ENCODE data around the gene TLR3. TPM values are rescaled to one million over a fixed set of nuclear protein-coding genes. Genes with fewer than 3 reads are reported as not detected.
A peak's percentile ranks its signal among the peaks of the same experiment; 100 is the strongest.
"Not testable (repeated sequence)": the region's sequence is repeated elsewhere in the genome, so short reads cannot be mapped to it uniquely, and the experiment has no call there.

TLR3 gene
- total RNA-seq, 6 experiments from 2014 or later: 0.20 to 0.90 (median 0.45) TPM

- no peaks in the 10 kb centered on the region for H3K4me1 Mint-ChIP-seq (ENCODE audit: low read depth)
- no peak overlapping the region; the same call in 1 of the 2 replicates for H3K4me3 Mint-ChIP-seq
- peaks cover 12% of the 10 kb centered on the region for H3K9me3 Mint-ChIP-seq
- peaks cover 33% of the 10 kb centered on the region for H3K27me3 Mint-ChIP-seq (ENCODE audit: insufficient read depth)
- DNase-seq: no peak
- H3K36me3 Mint-ChIP-seq (ENCODE audit: low read depth): peaks cover 7% of the 10 kb centered on the region
- H3K27ac Mint-ChIP-seq: no peak overlapping the region
- no peak for TF ChIP-seq CTCF (IDR thresholded peaks at IDR 0.05)
Observed at GRCh38 chr4:186030399-186030775, 38.6 kb upstream of the TLR3 start.

GRCh38 chr4:186030795-186031194 is 38.2 kb upstream of the TLR3 start:
- no peak for TF ChIP-seq CTCF (IDR thresholded peaks at IDR 0.05)
- Mint-ChIP-seq H3K4me3 (no peak overlapping the region), H3K36me3 (ENCODE audit: low read depth) (peaks cover 7% of the 10 kb centered on the region), H3K4me1 (ENCODE audit: low read depth) (no peaks in the 10 kb centered on the region), H3K27ac (no peak overlapping the region), H3K27me3 (ENCODE audit: insufficient read depth) (peaks cover 33% of the 10 kb centered on the region), H3K9me3 (peaks cover 12% of the 10 kb centered on the region)
- DNase-seq: no peak

GRCh38 chr4:186032259-186032658 is 36.7 kb upstream of the TLR3 start:
- H3K27ac Mint-ChIP-seq: no peak overlapping the region
- H3K4me3 Mint-ChIP-seq: no peak overlapping the region
- no peaks in the 10 kb centered on the region for H3K4me1 Mint-ChIP-seq (ENCODE audit: low read depth)
- peaks cover 36% of the 10 kb centered on the region for H3K27me3 Mint-ChIP-seq (ENCODE audit: insufficient read depth)
- TF ChIP-seq CTCF (IDR thresholded peaks at IDR 0.05): peak; percentile 51
- DNase-seq: no peak
- peaks cover 12% of the 10 kb centered on the region for H3K9me3 Mint-ChIP-seq
- H3K36me3 Mint-ChIP-seq (ENCODE audit: low read depth): peaks cover 7% of the 10 kb centered on the region

GRCh38 chr4:186033027-186033426 is 35.9 kb upstream of the TLR3 start:
- no peak overlapping the region for H3K4me3 Mint-ChIP-seq
- peaks cover 35% of the 10 kb centered on the region for H3K27me3 Mint-ChIP-seq (ENCODE audit: insufficient read depth)
- H3K36me3 Mint-ChIP-seq (ENCODE audit: low read depth): peaks cover 7% of the 10 kb centered on the region
- DNase-seq: no peak
- H3K4me1 Mint-ChIP-seq (ENCODE audit: low read depth): no peaks in the 10 kb centered on the region
- H3K27ac Mint-ChIP-seq: no peak overlapping the region
- peaks cover 12% of the 10 kb centered on the region for H3K9me3 Mint-ChIP-seq
- no peak for TF ChIP-seq CTCF (IDR thresholded peaks at IDR 0.05)

- H3K4me3 Mint-ChIP-seq; H3K36me3 Mint-ChIP-seq (ENCODE audit: low read depth); H3K27ac Mint-ChIP-seq; H3K4me1 Mint-ChIP-seq (ENCODE audit: low read depth); DNase-seq: not testable (repeated sequence)
- Mint-ChIP-seq H3K9me3 (peaks cover 12% of the 10 kb centered on the region), H3K27me3 (ENCODE audit: insufficient read depth) (peaks cover 33% of the 10 kb centered on the region)
Observed at GRCh38 chr4:186034613-186035012, 34.3 kb upstream of the TLR3 start.

- H3K36me3 Mint-ChIP-seq (ENCODE audit: low read depth): peaks cover 7% of the 10 kb centered on the region
Observed at GRCh38 chr4:186036976-186037581, 31.9 kb upstream of the TLR3 start.

More at GRCh38 chr4:186036976-186037581, 31.9 kb upstream of the TLR3 start:
- TF ChIP-seq CTCF (IDR thresholded peaks at IDR 0.05): no peak
- Mint-ChIP-seq H3K27ac (no peak overlapping the region), H3K27me3 (ENCODE audit: insufficient read depth) (peaks cover 14% of the 10 kb centered on the region), H3K9me3 (peaks cover 12% of the 10 kb centered on the region), H3K4me1 (ENCODE audit: low read depth) (no peaks in the 10 kb centered on the region), H3K4me3 (no peak overlapping the region)
- DNase-seq: no peak
